Psoas muscle (tissue), 8 donors: ENCODE measurements around the gene PSMD14. TPM values are rescaled to one million over a fixed set of nuclear protein-coding genes. Genes with fewer than 3 reads are reported as not detected.
"Not testable (repeated sequence)": the region's sequence is repeated elsewhere in the genome, so short reads cannot be mapped to it uniquely, and the experiment has no call there.

Experiments
- ATAC-seq, 4 donors: fragments of 200-7000 bp; cut with Tn5 transposase; one replicate each; pipeline ENCODE4 v1.9.1; 2020; ENCODE audit warnings: moderate library complexity in 3 of 4, mild to moderate bottlenecking in 2 of 4
- DNase-seq, 2 donors: peaks; one replicate each; pipeline ENCODE4 v3.0.0-alpha.2; 2020
- H3K27ac ChIP-seq: fragments of 200-600 bp; one replicate; pipeline ENCODE4 v1.8.0; 2022
- H3K27me3 ChIP-seq, 3 donors: fragments of 200-600 bp in 1 of 3; one replicate each; pipeline versions ENCODE4 v1.6.1 to v1.8.0; 2013 to 2022; ENCODE audit warnings: low read length in 2 of 3, mild to moderate bottlenecking in 2 of 3, moderate library complexity in 1 of 3; ENCODE audit not compliant: insufficient read depth in 3 of 3
- H3K36me3 ChIP-seq, 2 donors: fragments of 200-600 bp in 1 of 2; one replicate each; pipeline versions ENCODE4 v1.6.1 to v1.8.0; 2013 to 2022; ENCODE audit warnings: low read depth in 1 of 2, mild to moderate bottlenecking in 1 of 2, moderate library complexity in 1 of 2; ENCODE audit not compliant: insufficient read depth in 1 of 2
- H3K4me1 ChIP-seq: fragments of 200-600 bp; one replicate; pipeline ENCODE4 v1.8.0; 2022
- H3K4me3 ChIP-seq: fragments of 200-600 bp; one replicate; pipeline ENCODE4 v1.8.0; 2022; ENCODE audit warnings: mild to moderate bottlenecking
- H3K9me3 ChIP-seq: fragments of 200-600 bp; one replicate; pipeline ENCODE4 v1.8.0; 2022
- WGBS, 3 donors: extraction: QIAGEN DNeasy Blood & Tissue Kit; methylation state at CpG; one replicate each; pipeline versions ENCODE4 v1.1.6 to v1.1.7; 2013; 5-methylcytosine and 5-hydroxymethylcytosine counted together
- intact Hi-C, 2 donors: fragments of 100-400 bp; cut with DNase I; formaldehyde crosslinking; loops; one replicate each; pipeline versions ENCODE4 v1.11.0 to v1.14.2; 2022
- polyA plus RNA-seq, 3 donors: library from polyadenylated mRNA; stranded (reverse); fragments of 200-250 nt; gene quantifications; one replicate each; pipeline ENCODE4 v1.2.3, GENCODE V29; 2013
- total RNA-seq, 4 donors: library from RNA; stranded (reverse); fragmentation: NEBNext Ultra II Directional in 2 of 4; extraction: Animal tissue kit (Norgen Biotek cat#: 25700) in 2 of 4; gene quantifications; one replicate each; pipeline versions ENCODE4 v1.2.1 to v1.2.4, GENCODE V29; 2021 to 2023
- TF ChIP-seq, protein P1 (sequence below): fragments of 200-600 bp; IDR thresholded peaks from one replicate; pipeline ENCODE4 v1.8.0; 2022; ENCODE audit warnings: antibody characterized with exemption
- donor health status: healthy with polysubstance abuse.
- donor health status: DM: no; HTN: no; CAD: no; lungs with moderate emphysema.
- donor health status: Bipolar disorder and iron deficiency.
- donor health status: healthy.
- donor health status: DM: yes; HTN: yes; CAD: no.
- donor health status: DM: no; HTN: no; CAD: no.
- donor health status: DM: no; HTN: no; CAD: no.
- donor health status: DM: yes; HTN: yes; CAD: no.

Gene PSMD14
- total and polyA plus RNA-seq, 7 donors, result 51.2 to 372 (median 109) TPM

GRCh38 chr2:161280906-161281323 is 27.3 kb upstream of the PSMD14 start:
- intact Hi-C loops, result not testable (repeated sequence)

GRCh38 chr2:161281615-161282310 is 26.5 kb upstream of the PSMD14 start:
- H3K27me3 ChIP-seq, DNase-seq, ATAC-seq, H3K36me3 ChIP-seq, intact Hi-C loops, H3K27ac ChIP-seq, H3K4me1 ChIP-seq, H3K9me3 ChIP-seq, H3K4me3 ChIP-seq: not testable (repeated sequence)
- 75 to 81% (median 78%) methylated on average over 11 of the region's 11 CpGs for WGBS, 3 donors

More at GRCh38 chr2:161280906-161281323, 27.3 kb upstream of the PSMD14 start:
- H3K9me3 ChIP-seq, H3K27me3 ChIP-seq, ATAC-seq, H3K4me1 ChIP-seq, H3K4me3 ChIP-seq, H3K27ac ChIP-seq, H3K36me3 ChIP-seq: not testable (repeated sequence)
- 74 to 80% (median 78%) methylated on average over 18 of the region's 18 CpGs for WGBS, 3 donors
- peak; percentile 51 to 83 for DNase-seq

DNA sequence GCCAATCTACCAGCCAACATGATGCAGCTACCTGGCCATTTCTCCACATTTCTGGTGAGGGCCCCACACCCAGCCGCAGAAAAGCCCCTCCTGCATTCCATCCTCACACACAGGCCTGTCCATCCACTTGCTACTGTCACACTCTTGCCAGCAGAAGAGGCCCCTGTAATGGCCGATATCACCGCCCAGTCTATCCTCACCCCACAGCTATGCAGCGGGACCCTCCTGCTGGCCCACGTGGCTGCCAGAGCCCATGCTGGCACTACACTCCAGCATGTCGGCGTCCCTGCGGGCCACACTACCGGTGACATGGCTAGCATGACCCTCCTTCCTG is 25.9 kb upstream of the PSMD14 start:
- H3K36me3 ChIP-seq, ATAC-seq, intact Hi-C loops, H3K4me3 ChIP-seq, H3K27ac ChIP-seq, DNase-seq, H3K4me1 ChIP-seq, H3K9me3 ChIP-seq, H3K27me3 ChIP-seq: not testable (repeated sequence)
- 87 to 94% (median 91%) methylated on average over 9 of the region's 9 CpGs for WGBS, 3 donors

DNA sequence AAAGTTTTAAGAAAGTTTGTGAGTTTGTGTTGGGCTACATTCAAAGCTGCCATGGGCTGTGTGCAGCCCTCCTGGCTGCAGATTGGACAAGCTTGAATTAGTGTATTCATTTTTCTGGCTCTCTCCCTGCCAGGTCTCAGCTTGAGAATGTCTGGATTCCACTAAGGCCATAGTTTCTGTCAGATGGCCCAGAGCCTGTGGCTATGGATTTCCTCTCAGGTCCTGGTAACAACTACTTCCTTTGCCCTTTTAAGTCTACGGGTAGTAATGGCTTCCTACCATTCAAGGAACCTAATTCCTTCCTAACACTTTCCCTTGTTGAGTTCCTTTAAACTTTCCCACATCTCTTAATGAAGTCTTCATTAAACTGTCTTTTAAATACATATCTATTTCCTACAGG is 24.3 kb upstream of the PSMD14 start:
- Histone ChIP-seq H3K27me3 (peaks cover 0 to 9% (median 4%) of the 10 kb centered on the region in 3 donors), H3K9me3 (no peaks in the 10 kb centered on the region), H3K4me1 (no peaks in the 10 kb centered on the region), H3K27ac (no peak overlapping the region), H3K36me3 (no peaks in the 10 kb centered on the region), H3K4me3 (no peak overlapping the region)
- DNase-seq (no peak), ATAC-seq (no peak)
- 60 to 62% (median 62%) methylated on average over 1 of the region's 1 CpG for WGBS, 3 donors
- TF ChIP-seq, protein P1, sequence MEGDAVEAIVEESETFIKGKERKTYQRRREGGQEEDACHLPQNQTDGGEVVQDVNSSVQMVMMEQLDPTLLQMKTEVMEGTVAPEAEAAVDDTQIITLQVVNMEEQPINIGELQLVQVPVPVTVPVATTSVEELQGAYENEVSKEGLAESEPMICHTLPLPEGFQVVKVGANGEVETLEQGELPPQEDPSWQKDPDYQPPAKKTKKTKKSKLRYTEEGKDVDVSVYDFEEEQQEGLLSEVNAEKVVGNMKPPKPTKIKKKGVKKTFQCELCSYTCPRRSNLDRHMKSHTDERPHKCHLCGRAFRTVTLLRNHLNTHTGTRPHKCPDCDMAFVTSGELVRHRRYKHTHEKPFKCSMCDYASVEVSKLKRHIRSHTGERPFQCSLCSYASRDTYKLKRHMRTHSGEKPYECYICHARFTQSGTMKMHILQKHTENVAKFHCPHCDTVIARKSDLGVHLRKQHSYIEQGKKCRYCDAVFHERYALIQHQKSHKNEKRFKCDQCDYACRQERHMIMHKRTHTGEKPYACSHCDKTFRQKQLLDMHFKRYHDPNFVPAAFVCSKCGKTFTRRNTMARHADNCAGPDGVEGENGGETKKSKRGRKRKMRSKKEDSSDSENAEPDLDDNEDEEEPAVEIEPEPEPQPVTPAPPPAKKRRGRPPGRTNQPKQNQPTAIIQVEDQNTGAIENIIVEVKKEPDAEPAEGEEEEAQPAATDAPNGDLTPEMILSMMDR, result no peak
- intact Hi-C loops, result no loop called here

GRCh38 chr2:161303535-161304050 is 4.6 kb upstream of the PSMD14 start:
- ATAC-seq, result no peak
- DNase-seq, result no peak
- intact Hi-C loops, result no loop called here
- TF ChIP-seq, protein P1, result no peak
- Histone ChIP-seq H3K27me3 (no peaks in the 10 kb centered on the region), H3K4me3 (no peak overlapping the region), H3K4me1 (no peaks in the 10 kb centered on the region), H3K9me3 (peaks cover 15% of the 10 kb centered on the region), H3K36me3 (no peaks in the 10 kb centered on the region), H3K27ac (no peak overlapping the region)
- WGBS, 3 donors, result 73 to 85% (median 79%) methylated on average over 1 of the region's 1 CpG

DNA sequence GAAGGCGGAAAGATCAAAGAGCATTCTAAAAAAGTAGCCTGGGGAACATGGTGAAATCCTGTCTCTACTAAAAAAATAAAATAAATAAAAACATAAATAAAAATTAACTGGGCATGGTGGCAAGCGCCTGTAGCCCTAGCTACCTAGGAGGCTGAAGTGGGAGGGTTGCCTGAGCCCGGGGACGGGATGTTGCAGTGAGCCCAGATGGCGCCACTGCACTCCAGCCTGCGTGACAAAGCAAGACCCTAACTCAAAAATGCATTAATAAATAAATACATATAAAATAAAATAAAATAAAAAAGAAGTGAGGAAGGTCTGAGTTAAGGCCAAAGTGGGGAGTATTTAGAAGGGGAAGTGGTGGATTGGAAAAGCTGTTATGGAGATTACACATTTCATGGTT is 1.3 kb upstream of the PSMD14 start:
- no peak for DNase-seq
- Histone ChIP-seq H3K9me3 (peaks cover 15% of the 10 kb centered on the region), H3K27ac (no peak overlapping the region), H3K36me3 (no peaks in the 10 kb centered on the region), H3K4me1 (peaks cover 13% of the 10 kb centered on the region), H3K4me3 (no peak overlapping the region), H3K27me3 (no peaks in the 10 kb centered on the region)
- intact Hi-C loops, result no loop called here
- no peak for ATAC-seq
- WGBS, 3 donors, result 97 to 99% (median 97%) methylated on average over 6 of the region's 6 CpGs
- TF ChIP-seq, protein P1, result no peak
